A204.1 (cell line): ENCODE results near the gene ATG2A.

Source experiments
- FAIRE-seq: peaks from 2 replicates; lab custom pipeline; 2012; peaks lifted over from hg19 to GRCh38; lab: Jason Lieb, UNC

The ATG2A gene

DNA sequence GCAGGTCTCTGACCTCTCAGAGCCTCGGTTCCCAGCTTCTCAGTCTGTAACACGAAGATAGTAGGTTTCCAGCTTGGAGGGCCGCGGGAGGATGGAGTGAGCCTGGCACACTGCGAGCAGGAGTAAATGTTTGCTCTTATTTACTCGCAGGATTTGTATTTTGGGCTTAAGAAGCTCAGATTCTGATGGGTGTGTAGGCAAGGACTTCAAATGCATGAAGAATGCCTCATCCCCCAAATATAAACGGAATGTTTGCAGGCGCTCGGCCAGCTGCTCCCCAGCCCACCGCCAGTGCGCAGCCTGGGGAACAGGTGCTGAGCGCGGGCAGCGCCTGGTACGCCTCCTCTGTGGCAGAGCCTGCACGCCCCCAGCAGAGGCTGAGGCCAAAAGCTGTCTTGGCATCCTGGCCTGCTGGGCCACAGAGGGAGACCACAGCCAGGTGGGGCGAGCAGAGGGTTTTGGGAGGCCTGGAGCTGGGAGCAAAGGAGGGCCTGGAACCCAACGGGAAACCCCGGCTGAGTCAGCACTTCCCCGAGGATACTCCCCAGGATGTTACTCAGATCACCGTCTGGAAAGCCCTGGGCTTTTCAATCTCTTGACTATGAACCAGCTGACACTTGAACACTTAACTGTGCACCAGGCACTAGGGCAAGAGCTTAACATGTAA, 48.0 kb downstream of the ATG2A start:
- FAIRE-seq = no peak

DNA sequence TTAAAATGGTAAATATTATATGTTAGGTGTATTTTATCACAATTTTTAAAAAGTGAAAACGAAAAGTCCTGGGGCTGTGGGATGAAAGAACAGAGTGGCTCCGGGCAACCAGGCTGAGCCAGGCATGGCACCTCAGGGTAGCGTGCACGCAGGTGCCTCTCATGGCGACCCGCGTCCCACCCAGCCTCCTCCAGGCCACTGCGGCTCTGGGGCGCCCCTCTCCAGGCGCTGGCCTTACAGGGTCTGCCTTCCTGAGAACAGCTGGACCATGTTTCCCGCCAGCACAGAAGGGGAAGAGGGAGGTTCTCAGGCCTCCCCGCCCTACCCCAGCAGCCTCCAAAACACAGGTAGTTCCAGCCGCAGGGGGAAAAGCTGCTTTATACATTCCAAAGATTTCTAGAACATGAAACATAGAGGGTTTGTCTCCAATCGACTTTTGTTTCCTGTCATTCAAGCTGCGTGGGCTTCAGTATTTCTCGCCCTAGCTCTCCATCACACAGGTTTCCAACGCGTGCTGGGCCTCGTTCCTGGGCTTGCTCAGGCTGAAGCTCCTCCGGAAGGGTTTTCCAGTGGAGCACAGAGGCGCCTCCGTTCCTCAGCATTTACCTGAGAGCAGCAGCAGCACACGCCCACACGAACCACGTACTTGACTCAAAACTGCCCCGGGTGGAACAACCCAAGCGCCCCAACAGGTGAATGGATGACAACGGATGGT, 49.1 kb downstream of the ATG2A start:
- no peak for FAIRE-seq

DNA sequence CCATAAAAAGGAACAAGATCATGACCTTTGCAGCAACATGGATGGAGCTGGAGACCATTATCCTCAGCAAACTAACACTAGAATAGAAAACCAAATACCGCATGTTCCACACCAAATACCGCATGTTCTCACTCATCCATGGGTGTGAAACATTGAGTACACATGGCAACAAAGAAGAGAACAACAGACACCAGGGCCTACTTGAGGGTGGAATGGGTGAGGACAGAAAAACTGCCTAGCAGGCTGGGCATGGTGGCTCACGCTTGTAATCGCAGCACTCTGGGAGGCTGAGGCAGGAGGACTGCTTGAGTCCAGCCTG, 50.9 kb downstream of the ATG2A start:
- no peak for FAIRE-seq

DNA sequence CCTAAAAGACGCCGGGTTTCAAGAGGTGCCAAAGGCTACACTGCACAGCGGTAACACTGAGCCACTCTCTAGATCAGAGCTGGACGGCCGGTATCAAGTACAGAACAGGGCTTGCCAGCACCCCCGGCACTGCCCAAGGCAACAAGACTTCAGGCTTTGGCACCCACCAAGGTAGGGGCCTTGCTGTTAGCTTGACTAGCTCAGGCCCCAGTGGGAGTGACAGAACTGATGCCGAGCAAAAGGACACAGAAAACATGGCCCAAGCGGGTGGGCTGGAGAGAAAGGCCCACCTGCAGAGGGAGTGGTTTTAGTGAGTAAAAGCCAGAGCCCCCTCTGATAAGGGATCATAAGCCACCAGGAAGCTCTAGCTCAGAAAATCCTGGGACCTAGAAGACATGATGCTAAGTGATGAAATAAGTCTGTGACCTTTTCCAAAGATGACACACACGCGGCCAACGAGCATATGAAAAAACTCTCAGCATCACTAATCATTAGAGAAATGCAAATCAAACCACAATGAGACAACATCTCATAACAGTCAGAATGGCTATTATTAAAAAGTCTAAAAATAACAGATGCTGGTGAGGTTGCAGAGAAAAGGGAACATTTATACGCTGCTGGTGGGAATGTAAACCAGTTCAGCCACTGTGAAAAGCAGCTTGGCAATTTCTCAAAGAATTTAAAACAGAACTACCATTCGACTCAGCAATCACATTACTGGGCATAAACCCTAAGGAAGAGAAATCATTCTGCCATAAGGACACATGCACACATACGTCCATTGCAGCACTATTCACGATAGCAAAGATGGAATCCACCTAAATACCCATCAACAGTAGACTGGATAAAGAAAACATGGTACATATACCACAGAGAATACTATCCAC, 51.5 kb downstream of the ATG2A start:
- no peak for FAIRE-seq

DNA sequence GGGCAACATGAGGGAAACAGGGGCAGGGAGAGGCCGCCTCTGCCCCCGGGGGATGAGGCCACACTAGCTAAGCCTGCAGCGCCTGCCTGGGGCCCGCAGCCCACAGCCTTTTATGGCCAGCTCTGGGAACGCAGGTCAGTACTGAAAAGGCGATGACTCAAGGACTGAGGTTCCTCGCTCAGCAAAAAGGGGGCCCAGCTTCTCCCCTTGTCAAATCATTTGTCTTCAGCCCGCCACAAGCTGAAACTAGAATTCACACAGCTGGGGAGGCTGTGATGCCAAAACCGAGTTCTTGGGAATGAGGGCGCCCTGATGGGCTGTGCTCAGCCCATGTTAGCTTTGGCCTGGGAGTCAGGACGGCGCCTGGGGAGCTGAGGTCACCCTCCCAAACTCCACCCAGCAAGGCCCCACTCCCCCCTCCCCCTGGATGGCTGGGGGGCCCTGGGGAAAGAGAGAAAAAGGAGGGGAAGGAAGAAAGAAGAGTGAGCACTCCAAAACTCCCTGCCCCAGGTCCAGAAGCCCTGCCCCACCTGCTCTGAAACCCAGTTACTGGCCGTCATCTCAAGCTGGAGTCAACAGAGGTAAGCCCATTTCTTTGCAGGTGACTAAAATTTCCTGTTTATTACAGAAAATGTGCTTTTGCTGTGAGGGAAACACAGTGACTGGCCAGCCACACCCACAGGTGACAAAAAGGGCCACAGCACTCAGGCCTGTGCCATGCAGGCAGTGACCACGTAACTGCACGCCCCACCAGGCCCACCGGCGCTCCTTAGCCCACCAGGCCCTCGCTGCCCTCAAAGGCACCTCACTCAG, 52.3 kb downstream of the ATG2A start:
- no peak for FAIRE-seq

DNA sequence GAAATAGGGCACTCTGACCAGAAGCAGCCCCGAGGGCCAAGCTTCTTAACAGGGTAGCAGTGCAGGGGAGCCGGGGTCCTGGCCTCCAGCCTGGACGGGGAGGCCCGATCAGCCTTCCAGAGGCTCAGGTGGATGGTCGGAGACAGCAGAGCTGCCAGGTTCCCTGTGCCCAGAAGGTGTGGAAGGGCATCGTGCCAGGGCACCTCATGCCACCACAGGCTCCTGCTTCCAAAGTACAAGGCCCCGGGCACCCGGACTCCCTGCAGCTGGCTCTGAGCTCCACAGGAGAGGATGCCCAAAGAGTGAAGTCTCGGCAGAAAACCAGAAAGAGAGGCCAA, 52.9 kb downstream of the ATG2A start:
- FAIRE-seq = no peak

DNA sequence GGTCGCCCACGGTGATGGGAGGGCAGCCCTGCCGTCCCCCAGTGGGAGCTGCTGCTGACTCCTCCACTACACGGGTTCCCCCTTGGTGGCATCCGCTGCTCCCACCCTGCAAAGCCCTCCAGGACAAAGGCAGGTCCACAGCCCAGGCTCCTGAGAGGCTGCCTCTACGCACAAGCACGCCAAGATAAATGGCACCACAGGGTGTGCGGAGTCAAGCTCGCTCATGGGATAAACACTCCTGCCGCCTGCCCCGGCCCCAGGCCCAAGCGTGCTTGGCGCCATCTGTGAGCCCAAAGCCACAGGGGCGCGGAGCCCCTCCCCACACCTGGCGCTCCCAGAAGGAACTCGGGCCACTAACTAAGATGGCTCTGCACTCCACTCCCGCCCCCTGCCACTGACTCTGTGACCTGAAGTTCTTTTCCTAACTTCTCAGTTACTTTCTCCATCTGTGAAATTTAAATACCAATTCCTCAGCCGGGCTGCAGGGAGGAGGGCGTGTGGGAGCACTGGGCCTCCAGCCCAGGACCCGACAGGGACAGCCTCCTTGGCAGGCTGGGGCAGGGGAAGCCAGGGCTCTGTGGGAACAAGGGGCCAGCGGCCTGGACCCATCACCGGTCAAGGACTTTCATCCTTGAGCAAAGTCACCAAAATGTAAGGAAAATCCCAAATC, 53.5 kb downstream of the ATG2A start:
- FAIRE-seq = no peak

DNA sequence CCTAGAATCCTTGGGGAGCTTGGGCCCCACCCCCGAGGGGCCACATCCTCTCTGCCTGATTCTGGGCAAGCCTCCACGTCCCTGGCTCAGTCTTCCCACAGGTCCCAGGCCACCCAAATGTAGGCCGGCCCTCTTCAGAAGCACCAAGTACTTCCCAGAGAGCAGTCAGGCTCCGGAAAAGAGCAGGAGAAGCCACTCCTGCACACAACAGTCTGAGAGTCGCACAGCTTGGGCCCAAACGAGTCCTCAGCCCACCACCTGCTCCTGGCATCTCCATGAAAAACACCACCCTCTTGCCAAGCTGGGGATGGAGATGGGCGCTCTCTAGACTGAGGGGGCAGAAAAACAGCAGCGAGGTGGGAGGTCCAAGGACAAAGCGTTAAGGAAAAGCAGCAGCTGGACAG, 54.0 kb downstream of the ATG2A start:
- FAIRE-seq = no peak

DNA sequence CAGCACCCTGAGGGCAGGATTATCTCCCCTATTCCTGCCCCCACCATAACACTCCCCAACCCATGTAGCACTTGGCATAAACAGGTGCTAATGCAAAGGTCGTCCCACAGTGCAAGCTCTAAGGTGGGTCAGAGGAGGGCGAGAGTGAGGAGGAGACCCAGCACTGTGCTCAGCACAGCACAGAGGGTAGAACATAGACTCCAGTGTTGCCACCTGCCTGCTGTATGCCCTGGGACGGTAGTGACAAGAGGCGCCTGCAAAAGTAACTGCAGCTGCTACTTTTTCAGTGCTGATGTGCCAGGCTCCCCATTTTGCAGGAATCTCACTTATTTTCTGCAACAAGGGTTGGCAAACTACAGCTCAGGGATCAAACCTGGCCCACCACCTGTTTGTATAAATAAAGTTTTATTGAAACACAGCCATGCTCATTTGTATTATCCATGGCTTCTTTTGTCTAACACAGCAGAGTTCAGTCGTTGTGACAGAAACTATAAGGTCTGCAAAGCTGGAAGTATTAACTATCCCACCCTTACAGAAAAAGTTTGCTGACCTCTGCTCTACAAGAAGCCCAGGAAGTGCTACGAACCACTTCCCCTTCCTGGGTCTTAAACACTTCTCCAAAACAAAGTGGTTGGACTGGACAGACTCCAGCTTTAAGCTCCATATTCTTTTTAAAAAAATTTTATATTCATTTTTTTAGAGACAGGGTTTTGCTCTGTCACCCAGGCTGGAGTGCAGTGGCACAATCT, 55.6 kb downstream of the ATG2A start:
- no peak for FAIRE-seq

DNA sequence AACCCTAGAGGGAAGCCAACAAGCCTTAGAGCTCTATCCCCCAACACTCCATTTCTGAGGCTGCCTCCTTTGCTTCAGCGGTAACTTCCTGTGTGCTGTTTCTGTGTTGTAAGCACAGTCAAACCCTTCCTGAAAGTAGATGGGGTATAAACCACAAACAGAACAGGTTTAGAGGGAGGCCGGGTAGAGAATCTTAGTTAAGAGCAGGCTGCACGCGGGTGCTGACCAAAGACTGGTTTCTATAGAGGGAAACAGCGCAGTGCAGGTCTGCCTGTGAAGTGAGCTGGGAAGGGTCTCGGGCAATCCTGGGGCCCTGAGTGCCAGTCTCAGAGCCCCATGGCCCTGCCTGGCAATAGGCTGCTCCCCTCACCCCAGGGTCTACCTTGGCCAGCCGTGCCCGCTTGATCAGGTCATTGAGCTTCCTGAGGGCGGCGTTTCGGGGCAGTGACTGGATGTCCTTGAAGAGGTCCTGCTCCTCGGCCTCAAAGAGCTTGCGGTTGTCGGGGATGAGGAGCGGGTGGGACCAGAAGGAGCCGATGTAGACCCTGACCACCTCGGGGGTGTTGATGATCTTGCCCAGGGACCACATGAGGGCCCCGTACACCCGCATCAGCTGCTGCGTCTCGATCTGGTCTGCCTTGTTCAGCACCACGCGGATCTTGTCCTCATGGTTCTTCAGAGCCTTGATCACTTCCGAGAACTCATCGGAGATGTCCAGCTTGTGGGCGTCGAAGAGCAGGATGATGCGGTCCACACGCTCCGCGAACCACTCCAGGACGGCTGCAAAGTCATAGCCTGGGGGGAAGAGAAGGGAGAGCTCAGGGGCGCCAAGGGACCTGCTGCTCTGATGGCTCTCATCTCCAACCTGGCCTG, 57.2 kb downstream of the ATG2A start:
- no peak for FAIRE-seq

DNA sequence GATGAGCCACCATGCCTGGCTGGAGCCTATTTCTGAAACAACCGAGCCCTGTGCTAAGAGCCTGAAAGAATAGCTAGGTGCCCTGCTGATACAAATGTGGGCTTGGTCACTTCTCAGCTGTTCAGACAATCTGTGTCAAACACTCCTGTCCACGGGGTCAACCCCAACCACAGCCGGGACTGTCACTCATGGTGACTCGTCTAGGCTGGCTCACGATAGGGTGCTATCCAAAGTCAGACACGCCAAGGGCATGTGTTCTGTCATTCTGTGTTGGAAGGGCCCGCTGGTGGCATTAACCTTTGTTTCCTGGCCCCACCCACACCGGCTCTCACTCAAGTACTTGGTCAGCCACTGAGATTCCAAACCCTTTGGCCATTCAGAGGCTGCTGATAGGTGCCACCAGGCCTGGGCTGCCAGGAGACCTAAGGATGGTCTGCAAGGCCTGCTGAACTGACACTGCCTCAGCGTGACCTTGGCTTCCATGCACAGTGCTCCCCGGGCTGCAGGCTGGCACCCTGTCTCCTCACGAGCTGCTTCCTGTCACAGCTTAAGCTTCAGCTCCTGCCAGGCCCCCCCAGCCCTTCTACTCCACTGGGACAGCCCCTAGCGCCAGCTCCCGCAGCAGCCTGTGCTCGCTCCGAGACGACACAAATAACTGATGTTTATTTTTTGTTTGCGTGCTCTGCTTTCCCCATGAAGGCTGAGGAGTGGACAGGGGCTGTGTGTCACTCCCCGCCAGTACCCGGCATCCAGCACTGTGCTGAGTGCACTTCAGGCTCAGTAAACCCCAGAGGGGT, 58.3 kb downstream of the ATG2A start:
- no peak for FAIRE-seq

DNA sequence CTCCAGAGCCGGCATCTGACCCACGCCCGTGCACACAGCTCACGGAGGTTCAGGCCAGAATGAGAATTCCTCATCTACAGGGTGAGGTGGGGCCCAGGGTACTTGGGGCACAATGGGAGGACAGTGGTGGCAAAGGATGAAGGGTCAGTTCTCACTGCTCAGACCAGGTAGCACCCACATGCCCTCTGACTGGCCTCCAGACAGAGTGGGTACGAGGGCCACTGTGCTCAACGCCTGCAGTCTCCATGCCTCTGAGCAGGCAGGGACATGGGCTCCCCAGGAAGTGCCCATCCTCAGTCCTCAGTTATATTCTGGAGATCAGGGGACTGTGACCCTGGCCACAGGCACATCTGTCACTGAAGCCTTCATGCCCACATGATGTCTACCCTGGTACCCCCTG, 59.5 kb downstream of the ATG2A start:
- no peak for FAIRE-seq

DNA sequence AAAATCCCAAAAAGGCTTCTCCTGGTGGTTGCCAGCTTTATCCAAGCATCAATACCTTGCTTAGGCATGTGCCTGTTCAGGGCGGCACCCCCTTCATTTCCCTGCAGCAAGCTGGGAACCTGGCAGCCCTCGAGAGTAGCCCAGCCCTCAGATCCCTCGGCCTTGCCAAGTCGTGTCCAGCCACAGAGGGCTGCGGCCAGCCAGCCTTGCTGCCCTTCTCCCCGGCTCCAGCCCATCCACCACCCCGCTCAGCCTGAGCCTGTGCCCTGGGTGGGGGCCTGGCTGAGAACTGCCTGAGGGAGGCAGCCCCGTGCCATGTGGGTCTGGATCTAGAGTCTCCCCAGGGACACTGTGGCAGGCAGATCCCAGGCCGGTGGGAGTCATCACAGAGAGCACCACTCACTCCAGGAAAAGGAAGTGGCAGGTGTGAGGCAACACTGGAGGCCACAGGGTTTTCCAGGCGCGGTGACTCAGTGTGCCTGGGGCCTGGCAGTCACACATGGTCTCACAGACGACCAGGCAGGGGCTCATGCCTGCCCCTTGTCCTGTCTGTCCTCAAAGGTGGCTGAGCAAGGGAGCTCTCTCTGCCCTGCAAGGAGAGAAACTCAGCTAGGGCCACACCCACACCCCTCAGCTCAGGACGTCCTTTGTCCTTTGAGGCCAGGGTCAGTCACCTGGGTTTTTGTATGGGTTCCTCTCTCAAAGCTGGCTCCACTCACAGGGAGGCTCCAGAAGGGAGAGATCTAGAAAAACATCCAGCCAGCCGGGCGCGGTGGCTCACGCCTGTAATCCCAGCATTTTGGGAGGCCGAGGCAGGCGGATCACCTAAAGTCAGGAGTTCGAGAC, 60.4 kb downstream of the ATG2A start:
- no peak for FAIRE-seq

DNA sequence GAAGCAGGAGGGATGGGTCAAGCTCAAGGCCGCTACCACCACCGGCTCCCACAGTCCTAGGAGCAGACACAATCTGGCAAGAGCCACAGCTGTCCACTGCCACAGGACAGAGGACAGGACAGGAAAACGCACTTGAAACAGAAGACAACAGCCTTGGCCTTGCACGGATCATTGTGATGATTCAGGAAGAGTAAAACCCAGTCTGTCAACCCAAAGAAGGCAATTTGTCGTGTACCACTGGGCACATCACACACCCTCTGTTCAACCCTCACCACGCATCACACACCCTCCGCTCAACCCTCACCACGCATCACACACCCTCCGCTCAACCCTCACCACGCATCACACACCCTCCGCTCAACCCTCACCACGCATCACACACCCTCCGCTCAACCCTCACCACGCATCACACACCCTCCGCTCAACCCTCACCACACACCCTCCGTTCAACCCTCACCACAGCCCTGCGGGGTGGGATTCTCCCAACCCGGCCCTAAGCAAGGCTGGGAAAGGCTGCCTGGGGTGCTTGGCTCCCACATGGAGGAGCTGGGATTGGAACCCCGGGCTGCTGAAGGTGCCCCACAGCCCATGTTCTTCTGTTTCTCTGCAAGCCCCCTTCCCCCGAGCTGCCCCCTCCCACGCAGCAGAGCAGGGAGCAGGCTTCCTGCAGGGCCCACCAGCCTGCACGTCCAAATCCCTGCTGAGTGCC, 61.3 kb downstream of the ATG2A start:
- FAIRE-seq = no peak

DNA sequence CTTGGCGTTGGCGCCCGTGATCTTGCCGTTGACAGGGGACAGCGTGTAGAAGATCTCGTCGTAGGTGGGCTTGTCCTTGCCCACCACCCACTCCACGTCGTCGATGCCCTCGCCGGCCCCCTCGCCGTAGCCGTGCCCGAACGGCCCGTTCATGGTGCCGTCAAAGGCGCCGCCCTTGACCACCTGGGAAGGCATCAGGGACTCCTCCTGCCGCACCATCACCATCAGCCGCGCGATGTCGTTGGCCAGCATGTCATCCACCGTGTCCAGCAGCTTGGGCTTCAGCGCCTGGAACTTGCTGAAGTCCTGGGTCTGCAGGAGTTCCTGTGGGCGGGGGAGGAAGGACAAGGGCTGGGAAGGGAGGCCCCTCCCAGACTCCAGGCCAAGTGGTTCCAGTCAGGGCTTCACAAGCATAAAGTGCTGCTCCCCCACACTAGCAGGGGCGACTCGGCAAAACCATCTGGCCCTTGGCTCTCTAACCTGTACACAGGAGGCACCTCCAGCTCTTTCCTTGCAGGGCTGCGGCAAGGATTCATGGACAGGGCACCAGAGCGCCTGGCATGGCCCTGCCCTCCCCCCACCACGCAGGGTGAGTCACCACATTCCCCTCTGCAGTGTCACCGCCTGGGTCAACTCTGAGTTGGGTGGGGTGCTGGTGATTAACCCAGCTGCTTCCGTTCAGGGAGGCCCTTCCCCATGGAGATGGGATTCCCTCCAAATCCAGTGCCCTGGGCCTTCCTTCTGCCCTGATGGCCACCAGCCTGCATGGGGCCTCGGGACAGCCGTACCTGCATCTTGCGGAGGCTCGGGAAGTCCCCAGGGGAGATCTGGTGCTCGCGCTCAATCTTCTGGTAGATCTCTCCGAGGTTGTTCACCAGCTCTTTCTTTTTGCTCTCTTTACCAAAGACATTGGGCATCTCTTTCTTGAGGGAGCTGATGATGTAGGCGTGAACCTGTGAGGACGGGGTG, 62.2 kb downstream of the ATG2A start:
- no peak for FAIRE-seq

DNA sequence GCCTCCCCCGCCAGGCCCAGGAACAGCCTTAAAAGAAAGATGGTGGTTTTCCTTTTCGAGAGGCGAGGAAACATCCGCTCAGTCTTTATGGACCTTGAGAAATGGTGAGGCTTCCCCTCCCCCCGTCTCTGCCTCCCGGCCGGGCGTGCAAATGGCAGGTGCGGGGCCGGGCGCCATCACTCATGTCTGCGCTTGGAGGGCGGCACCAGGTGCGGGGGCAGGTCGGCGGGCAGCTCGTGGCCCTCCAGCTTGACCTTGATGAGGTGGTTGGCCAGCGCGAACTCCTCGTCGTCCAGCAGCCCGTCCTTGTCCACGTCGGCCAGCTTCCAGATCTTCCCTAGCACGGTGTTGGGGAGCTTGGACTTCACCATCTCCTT, 62.9 kb downstream of the ATG2A start:
- no peak for FAIRE-seq

DNA sequence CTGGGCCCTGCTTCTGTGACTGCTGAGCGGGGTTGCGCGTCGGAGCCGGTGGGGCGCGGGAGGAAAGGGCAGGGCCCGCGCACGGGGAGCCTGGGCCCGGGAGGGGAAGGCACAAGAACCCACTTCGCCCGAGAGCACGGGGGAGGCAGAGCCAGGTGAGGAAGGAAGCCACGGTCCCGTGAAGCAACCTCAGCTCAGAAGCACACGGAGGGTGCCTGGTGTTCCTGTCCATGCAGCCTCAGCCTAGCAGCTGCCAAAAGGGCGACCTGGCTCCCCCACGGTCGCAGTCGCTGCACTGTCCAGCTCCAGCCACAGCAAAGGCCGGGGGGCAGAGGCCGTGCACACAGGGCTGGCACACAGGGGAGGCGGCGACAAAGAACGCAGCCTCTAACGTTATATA, 63.3 kb downstream of the ATG2A start:
- no peak for FAIRE-seq
